ENCODE measurements around the gene CADPS. TPM values are rescaled to one million over a fixed set of nuclear protein-coding genes. Genes with fewer than 3 reads are reported as not detected.

CADPS gene
- total RNA-seq, 1 experiment from 2014 or later, result not detected

- Mint-ChIP-seq H3K4me3 (ENCODE audit: low read depth, unreplicated experiment) (no peak overlapping the region), H3K36me3 (ENCODE audit: insufficient read depth, unreplicated experiment) (no peaks in the 10 kb centered on the region), H3K27me3 (ENCODE audit: unreplicated experiment) (peaks cover 16% of the 10 kb centered on the region), H3K4me1 (ENCODE audit: low read depth, unreplicated experiment) (peaks cover 8% of the 10 kb centered on the region), H3K9me3 (ENCODE audit: low read depth, unreplicated experiment) (no peaks in the 10 kb centered on the region), H3K27ac (ENCODE audit: unreplicated experiment) (no peak overlapping the region)
- intact Hi-C loops (cut with micrococcal nuclease; ENCODE audit: unreplicated experiment), result no loop called here
- no peak for DNase-seq
- TF ChIP-seq, protein P1, sequence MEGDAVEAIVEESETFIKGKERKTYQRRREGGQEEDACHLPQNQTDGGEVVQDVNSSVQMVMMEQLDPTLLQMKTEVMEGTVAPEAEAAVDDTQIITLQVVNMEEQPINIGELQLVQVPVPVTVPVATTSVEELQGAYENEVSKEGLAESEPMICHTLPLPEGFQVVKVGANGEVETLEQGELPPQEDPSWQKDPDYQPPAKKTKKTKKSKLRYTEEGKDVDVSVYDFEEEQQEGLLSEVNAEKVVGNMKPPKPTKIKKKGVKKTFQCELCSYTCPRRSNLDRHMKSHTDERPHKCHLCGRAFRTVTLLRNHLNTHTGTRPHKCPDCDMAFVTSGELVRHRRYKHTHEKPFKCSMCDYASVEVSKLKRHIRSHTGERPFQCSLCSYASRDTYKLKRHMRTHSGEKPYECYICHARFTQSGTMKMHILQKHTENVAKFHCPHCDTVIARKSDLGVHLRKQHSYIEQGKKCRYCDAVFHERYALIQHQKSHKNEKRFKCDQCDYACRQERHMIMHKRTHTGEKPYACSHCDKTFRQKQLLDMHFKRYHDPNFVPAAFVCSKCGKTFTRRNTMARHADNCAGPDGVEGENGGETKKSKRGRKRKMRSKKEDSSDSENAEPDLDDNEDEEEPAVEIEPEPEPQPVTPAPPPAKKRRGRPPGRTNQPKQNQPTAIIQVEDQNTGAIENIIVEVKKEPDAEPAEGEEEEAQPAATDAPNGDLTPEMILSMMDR (IDR thresholded peaks at IDR 0.05; ENCODE audit: unreplicated experiment), result no peak
- BruUV-seq (replicated peaks), result no TSS peak
- CTCF ChIA-PET, result no interaction called here
Measured at GRCh38 chr3:62839748-62840147, 35.5 kb downstream of the CADPS start.

DNA sequence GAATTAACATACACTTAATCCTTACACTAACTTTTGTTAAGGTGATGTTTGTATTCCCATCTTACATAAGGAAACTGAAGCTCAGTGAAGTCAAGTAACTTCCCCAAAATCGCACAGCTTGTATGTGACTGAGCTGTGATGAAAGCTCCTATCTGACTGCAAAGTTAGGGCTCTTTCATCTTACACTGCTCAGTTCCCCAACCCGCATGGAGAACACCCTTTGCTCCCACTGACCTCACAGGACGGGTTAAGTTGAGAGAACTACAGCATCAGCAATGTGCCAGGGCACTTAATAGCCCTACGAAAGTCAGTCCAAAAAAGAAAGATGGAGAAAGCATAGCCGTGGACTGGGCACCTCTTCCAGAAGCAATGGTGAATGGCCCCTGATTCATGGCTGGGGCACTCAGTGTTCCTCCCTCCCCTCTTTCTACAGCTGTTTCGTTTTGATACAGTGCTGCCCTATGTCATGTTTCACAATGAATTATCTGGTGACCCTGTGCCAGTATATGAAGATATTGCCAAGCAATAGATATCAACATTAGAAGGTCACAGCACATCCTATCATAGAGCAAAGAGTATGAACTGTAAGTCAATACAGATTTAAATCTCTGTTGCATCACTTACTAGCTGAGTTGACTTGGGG is 38.0 kb downstream of the CADPS start:
- no TSS peak for BruUV-seq (replicated peaks)
- intact Hi-C loops (cut with micrococcal nuclease; ENCODE audit: unreplicated experiment), result no loop called here
- Mint-ChIP-seq H3K4me3 (ENCODE audit: low read depth, unreplicated experiment) (no peak overlapping the region), H3K4me1 (ENCODE audit: low read depth, unreplicated experiment) (peaks cover 8% of the 10 kb centered on the region), H3K9me3 (ENCODE audit: low read depth, unreplicated experiment) (no peaks in the 10 kb centered on the region), H3K27me3 (ENCODE audit: unreplicated experiment) (peaks cover 18% of the 10 kb centered on the region), H3K27ac (ENCODE audit: unreplicated experiment) (no peak overlapping the region), H3K36me3 (ENCODE audit: insufficient read depth, unreplicated experiment) (no peaks in the 10 kb centered on the region)
- TF ChIP-seq, protein P1 (IDR thresholded peaks at IDR 0.05; ENCODE audit: unreplicated experiment), result no peak
- CTCF ChIA-PET, result no interaction called here
- DNase-seq, result no peak

DNA sequence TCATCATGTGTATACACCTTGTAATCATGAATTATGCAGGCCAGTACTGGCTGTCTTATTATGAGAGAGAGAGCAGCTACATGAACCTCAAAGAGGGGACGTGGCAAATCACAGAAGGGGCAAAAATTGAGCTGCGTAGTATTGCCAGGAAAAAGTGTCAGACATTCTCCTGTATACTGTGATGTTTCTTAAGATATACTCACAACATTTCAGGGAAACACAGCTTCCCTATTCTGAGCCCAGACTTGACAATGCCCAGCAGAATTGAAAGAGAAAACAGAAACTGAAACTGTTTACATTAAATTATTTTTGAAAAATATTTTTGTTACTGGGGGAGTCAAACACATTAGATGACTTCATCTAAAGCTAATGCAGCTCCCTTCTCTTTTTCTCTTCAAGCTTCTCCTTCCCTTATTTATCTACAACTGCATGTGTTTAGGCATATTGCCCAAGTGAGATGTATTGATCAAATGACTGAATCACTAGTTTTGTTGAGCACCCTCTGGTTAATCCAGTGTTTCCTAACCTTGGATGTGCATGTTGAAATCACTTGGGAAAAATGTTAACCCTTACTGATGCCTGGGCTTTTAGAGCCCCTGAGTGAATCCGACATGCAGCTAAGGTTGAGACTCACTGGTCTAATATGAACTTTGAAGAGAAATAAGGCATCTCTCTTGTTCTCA is 39.5 kb downstream of the CADPS start:
- Mint-ChIP-seq H3K27ac (ENCODE audit: unreplicated experiment) (no peak overlapping the region), H3K9me3 (ENCODE audit: low read depth, unreplicated experiment) (no peaks in the 10 kb centered on the region), H3K4me1 (ENCODE audit: low read depth, unreplicated experiment) (peaks cover 8% of the 10 kb centered on the region), H3K36me3 (ENCODE audit: insufficient read depth, unreplicated experiment) (no peaks in the 10 kb centered on the region), H3K27me3 (ENCODE audit: unreplicated experiment) (peaks cover 29% of the 10 kb centered on the region), H3K4me3 (ENCODE audit: low read depth, unreplicated experiment) (no peak overlapping the region)
- CTCF ChIA-PET, result no interaction called here
- intact Hi-C loops (cut with micrococcal nuclease; ENCODE audit: unreplicated experiment), result no loop called here
- DNase-seq, result no peak
- TF ChIP-seq, protein P1 (IDR thresholded peaks at IDR 0.05; ENCODE audit: unreplicated experiment), result no peak
- no TSS peak for BruUV-seq (replicated peaks)

DNA sequence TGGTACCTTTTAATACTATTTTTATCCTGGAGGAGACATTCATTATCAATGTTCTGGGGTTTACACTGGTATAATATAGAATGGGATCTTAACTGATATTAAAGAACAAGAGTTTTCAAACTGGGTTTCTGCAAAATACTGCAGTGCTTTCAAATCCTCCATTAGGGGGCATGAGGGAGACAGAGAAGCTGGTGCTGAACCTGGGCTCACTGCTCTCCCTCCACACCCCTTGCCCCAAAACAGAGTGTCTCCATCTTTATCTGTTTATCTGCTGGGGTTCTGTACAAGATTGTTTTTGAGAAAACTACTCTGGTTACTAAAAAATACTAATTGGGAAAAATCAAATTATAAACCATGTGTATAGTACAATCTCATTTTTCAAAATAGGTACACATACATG is 41.7 kb downstream of the CADPS start:
- Mint-ChIP-seq H3K27me3 (ENCODE audit: unreplicated experiment) (peaks cover 13% of the 10 kb centered on the region), H3K4me3 (ENCODE audit: low read depth, unreplicated experiment) (no peak overlapping the region), H3K4me1 (ENCODE audit: low read depth, unreplicated experiment) (peaks cover 8% of the 10 kb centered on the region), H3K27ac (ENCODE audit: unreplicated experiment) (no peak overlapping the region), H3K9me3 (ENCODE audit: low read depth, unreplicated experiment) (no peaks in the 10 kb centered on the region), H3K36me3 (ENCODE audit: insufficient read depth, unreplicated experiment) (no peaks in the 10 kb centered on the region)
- no peak for DNase-seq
- CTCF ChIA-PET, result interaction anchor here (1.7 kb wide), 1 partner anchor 360 kb away, joined by 5 read pairs; no protein-coding TSS in a partner anchor
- BruUV-seq (replicated peaks), result no TSS peak
- intact Hi-C loops (cut with micrococcal nuclease; ENCODE audit: unreplicated experiment), result loop anchor here (1.0 kb wide), 2 partner anchors 360 to 395 kb away; no protein-coding TSS in a partner anchor
- TF ChIP-seq, protein P1 (IDR thresholded peaks at IDR 0.05; ENCODE audit: unreplicated experiment), result peak; percentile 12
